Neural progenitor cell (in vitro differentiated cells): ENCODE measurements around the gene LARGE1. TPM values are rescaled to one million over a fixed set of nuclear protein-coding genes. Genes with fewer than 3 reads are reported as not detected.

Experiments
- DNase-seq: peaks from one replicate; pipeline ENCODE4 v3.0.0-alpha.2; 2016; ENCODE audit warnings: low spot score
- H2AFZ ChIP-seq: fragments of 200-600 bp; sonication (generic); replicated peaks from 2 replicates; pipeline ENCODE4 v1.6.1; 2016; ENCODE audit warnings: antibody characterized with exemption
- H3F3A ChIP-seq: fragments of 200-600 bp; sonication (generic); 2 replicates; pipeline ENCODE4 v1.6.1; 2016; ENCODE audit warnings: antibody characterized with exemption, low read depth
- H3K27ac ChIP-seq: fragments of 200-600 bp; sonication (generic); 2 replicates; pipeline ENCODE4 v1.5.1; 2016; ENCODE audit warnings: mild to moderate bottlenecking
- H3K27me3 ChIP-seq: fragments of 200-600 bp; sonication (generic); 2 replicates; pipeline ENCODE4 v1.6.1; 2016; ENCODE audit warnings: mild to moderate bottlenecking, moderate library complexity
- H3K36me3 ChIP-seq: fragments of 200-600 bp; sonication (generic); 2 replicates; pipeline ENCODE4 v1.5.1; 2016
- H3K4me1 ChIP-seq: fragments of 200-600 bp; sonication (generic); 2 replicates; pipeline ENCODE4 v1.6.1; 2016; ENCODE audit warnings: mixed run types
- H3K4me2 ChIP-seq: fragments of 200-600 bp; sonication (generic); 2 replicates; pipeline ENCODE4 v1.6.1; 2016
- H3K4me3 ChIP-seq: fragments of 200-600 bp; sonication (generic); 2 replicates; pipeline ENCODE4 v1.5.1; 2016
- H3K79me2 ChIP-seq: fragments of 200-600 bp; sonication (generic); 2 replicates; pipeline ENCODE4 v1.6.1; 2016; ENCODE audit warnings: low read depth
- H3K9ac ChIP-seq: fragments of 200-600 bp; sonication (generic); 2 replicates; pipeline ENCODE4 v1.6.1; 2016
- H3K9me3 ChIP-seq: fragments of 200-600 bp; sonication (generic); 2 replicates; pipeline ENCODE4 v1.5.1; 2016; ENCODE audit warnings: low read depth
- H4K20me1 ChIP-seq: fragments of 200-600 bp; sonication (generic); 2 replicates; pipeline ENCODE4 v1.6.1; 2016; ENCODE audit warnings: low read depth
- H3K27ac Mint-ChIP-seq: 3 replicates; pipeline ENCODE4 v1.8.0; 2021; ENCODE audit warnings: mixed read lengths
- H3K27me3 Mint-ChIP-seq: 2 replicates; pipeline ENCODE4 v1.8.0; 2022; ENCODE audit warnings: low read depth, mild to moderate bottlenecking, inconsistent platforms, moderate library complexity, mixed read lengths; ENCODE audit not compliant: insufficient read depth
- H3K36me3 Mint-ChIP-seq: 3 replicates; pipeline ENCODE4 v1.8.0; 2021; ENCODE audit warnings: mixed read lengths
- H3K4me1 Mint-ChIP-seq: 3 replicates; pipeline ENCODE4 v1.8.0; 2021; ENCODE audit warnings: mixed read lengths
- H3K4me3 Mint-ChIP-seq: 3 replicates; pipeline ENCODE4 v1.8.0; 2021; ENCODE audit warnings: mild to moderate bottlenecking, moderate library complexity, mixed read lengths
- H3K9me3 Mint-ChIP-seq: 3 replicates; pipeline ENCODE4 v1.8.0; 2020; ENCODE audit warnings: mixed read lengths
- EZH2 ChIP-seq: fragments of 200-600 bp; sonication (generic); IDR thresholded peaks from 2 replicates; pipeline ENCODE4 v1.6.1; 2017; ENCODE audit warnings: antibody characterized with exemption, mild to moderate bottlenecking, moderate library complexity
- EZH2phosphoT487 ChIP-seq: fragments of 200-600 bp; sonication (generic); IDR thresholded peaks from 2 replicates; pipeline ENCODE4 v1.6.1; 2017; ENCODE audit warnings: antibody characterized with exemption
- total RNA-seq: library from RNA; depleted of rRNA; stranded (reverse); fragments of >200 nt; gene quantifications from 2 replicates; pipeline ENCODE4 v1.2.3, GENCODE V29; 2015; ENCODE audit warnings: low replicate concordance
- TF ChIP-seq, protein P1 (sequence below): fragments of 200-600 bp; sonication (generic); IDR thresholded peaks from 2 replicates; pipeline ENCODE4 v1.5.1; 2017; ENCODE audit warnings: antibody characterized with exemption, mild to moderate bottlenecking

The LARGE1 gene
- total RNA-seq, 1 donor from 2014 or later, result 24.9 TPM

DNA sequence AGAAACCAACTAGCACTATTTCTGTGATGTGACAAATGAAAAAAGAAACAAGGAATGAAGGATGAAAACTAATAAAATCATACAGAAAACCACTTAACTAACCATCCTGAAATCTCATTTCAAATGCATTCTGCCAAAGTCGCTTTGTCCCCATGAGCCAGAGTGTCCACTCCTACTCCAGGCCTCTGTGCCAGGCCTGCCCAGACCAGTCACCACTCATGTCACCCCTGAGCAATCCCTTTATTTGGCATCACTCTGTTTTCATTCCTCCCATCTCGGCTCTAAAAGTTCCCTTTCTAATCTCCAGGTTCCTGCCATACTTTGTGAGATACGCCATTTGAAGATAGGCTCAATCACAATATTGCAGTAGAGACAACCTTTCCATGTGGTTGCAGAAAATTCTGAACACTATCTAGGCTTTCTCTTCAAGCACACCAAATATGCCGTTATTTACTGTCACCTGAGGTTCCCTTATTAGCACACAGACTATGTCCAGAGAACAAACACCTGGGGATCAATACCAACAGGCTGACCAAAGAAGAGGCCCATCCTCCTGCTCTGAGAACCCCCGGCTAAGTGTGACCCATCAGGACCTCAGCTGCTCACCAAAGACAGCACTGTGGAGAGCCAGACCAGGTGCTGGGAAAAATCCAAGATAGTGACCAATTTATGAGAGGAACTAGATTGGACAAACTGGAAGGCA lies 202.4 kb downstream of the LARGE1 start:
- H3K9me3 Mint-ChIP-seq, result peaks cover 51% of the 10 kb centered on the region

DNA sequence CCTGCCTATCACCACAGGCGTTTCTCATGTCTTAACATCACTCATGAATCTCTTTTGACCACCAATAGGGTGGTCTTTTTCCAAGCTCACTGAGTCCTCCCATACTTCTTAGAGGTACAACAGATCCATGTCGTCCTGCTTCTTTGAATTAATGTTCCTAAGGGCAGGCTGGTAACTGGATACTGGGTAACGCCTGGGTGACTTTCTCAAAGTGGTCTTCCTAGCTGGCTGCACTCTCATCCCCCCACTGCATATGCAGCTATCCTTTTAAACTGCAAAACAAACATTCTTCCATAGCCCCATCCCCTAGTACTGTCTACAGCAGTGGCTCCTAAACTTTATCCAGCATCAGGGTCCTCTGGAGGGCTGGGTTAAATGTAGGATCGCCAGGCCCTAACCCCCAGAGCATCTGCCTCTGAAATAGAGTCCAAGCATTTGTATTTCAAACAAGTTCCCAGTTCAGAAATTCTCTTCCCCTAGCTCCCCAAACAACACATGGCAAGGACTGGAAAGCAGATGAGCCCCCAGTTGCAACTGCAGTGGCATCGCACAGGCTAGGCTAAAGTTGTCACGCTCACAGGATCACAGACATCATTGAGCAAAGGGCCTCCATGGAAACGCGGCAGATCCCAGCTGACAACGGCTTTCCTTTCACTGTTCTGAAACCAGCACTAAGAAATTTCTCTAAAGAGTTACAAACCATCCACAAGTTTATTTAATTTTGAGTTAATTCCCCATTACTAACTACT lies 204.9 kb downstream of the LARGE1 start:
- peaks cover 49% of the 10 kb centered on the region for H3K9me3 Mint-ChIP-seq
- no peak overlapping the region for H2AFZ ChIP-seq
- no peaks in the 10 kb centered on the region for H3K36me3 ChIP-seq
- peaks cover 1% of the 10 kb centered on the region for H3K4me1 ChIP-seq
- H3K9ac ChIP-seq, result no peak overlapping the region
- H3K79me2 ChIP-seq, result peaks cover 25% of the 10 kb centered on the region
- no peaks in the 10 kb centered on the region for H3K9me3 ChIP-seq
- TF ChIP-seq, protein P1, sequence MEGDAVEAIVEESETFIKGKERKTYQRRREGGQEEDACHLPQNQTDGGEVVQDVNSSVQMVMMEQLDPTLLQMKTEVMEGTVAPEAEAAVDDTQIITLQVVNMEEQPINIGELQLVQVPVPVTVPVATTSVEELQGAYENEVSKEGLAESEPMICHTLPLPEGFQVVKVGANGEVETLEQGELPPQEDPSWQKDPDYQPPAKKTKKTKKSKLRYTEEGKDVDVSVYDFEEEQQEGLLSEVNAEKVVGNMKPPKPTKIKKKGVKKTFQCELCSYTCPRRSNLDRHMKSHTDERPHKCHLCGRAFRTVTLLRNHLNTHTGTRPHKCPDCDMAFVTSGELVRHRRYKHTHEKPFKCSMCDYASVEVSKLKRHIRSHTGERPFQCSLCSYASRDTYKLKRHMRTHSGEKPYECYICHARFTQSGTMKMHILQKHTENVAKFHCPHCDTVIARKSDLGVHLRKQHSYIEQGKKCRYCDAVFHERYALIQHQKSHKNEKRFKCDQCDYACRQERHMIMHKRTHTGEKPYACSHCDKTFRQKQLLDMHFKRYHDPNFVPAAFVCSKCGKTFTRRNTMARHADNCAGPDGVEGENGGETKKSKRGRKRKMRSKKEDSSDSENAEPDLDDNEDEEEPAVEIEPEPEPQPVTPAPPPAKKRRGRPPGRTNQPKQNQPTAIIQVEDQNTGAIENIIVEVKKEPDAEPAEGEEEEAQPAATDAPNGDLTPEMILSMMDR, result no peak
- TF ChIP-seq EZH2phosphoT487 (no peak), EZH2 (no peak)
- no peaks in the 10 kb centered on the region for H3K27me3 ChIP-seq
- peaks cover 44% of the 10 kb centered on the region for H3K4me1 Mint-ChIP-seq
- H4K20me1 ChIP-seq, result no peaks in the 10 kb centered on the region
- peak overlapping the region; percentile 43 for H3K27ac Mint-ChIP-seq
- peaks cover 44% of the 10 kb centered on the region for H3K36me3 Mint-ChIP-seq
- peak overlapping the region; percentile 48 for H3K4me3 Mint-ChIP-seq
- H3K4me3 ChIP-seq, result no peak overlapping the region
- H3K4me2 ChIP-seq, result no peak overlapping the region
- peaks cover 5% of the 10 kb centered on the region for H3K27me3 Mint-ChIP-seq
- H3K27ac ChIP-seq, result no peak overlapping the region
- H3F3A ChIP-seq, result peaks cover under 1% of the 10 kb centered on the region
- DNase-seq, result no peak

More for the DNA sequence above, 202.4 kb downstream of the LARGE1 start:
- Histone ChIP-seq H3K4me3 (no peak overlapping the region), H2AFZ (no peak overlapping the region), H3K4me2 (no peak overlapping the region), H3K9ac (no peak overlapping the region), H3K36me3 (no peaks in the 10 kb centered on the region), H3K4me1 (peaks cover 4% of the 10 kb centered on the region), H3K27me3 (no peaks in the 10 kb centered on the region), H3K9me3 (no peaks in the 10 kb centered on the region), H3F3A (peaks cover 5% of the 10 kb centered on the region), H3K79me2 (peaks cover 25% of the 10 kb centered on the region), H3K27ac (no peak overlapping the region), H4K20me1 (no peaks in the 10 kb centered on the region)
- Mint-ChIP-seq H3K27ac (no peak overlapping the region), H3K4me1 (peaks cover 28% of the 10 kb centered on the region), H3K4me3 (no peak overlapping the region), H3K36me3 (peaks cover 54% of the 10 kb centered on the region), H3K27me3 (peaks cover 5% of the 10 kb centered on the region)
- TF ChIP-seq EZH2phosphoT487 (no peak), EZH2 (no peak)
- TF ChIP-seq, protein P1, result no peak
- no peak for DNase-seq

DNA sequence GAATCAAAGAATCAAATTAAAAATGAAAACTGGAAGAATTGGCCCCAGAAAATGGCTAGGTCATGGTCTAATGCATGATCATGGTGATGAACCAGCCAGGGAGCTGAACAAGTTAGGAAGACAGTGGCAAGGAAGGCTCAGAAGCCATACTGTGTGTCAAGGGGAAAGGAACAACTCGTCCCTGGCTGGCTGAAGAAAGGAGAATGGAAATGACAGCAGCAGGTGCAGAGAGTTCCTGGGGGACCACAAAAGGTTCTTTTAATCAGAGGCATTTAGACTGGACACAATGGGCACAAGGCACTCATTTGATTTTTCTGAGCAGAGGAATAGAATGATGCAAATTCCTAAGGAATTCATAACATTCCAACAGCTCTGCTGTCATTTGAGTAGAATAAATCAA lies 209.9 kb downstream of the LARGE1 start:
- H3K9me3 Mint-ChIP-seq, result peaks cover 27% of the 10 kb centered on the region
- no peak overlapping the region for H3K27ac Mint-ChIP-seq
- Histone ChIP-seq H3K9ac (no peak overlapping the region), H3K4me1 (peaks cover 8% of the 10 kb centered on the region), H3F3A (peaks cover 7% of the 10 kb centered on the region), H3K27ac (no peak overlapping the region), H3K4me3 (no peak overlapping the region), H3K36me3 (no peaks in the 10 kb centered on the region), H3K79me2 (peaks cover 37% of the 10 kb centered on the region), H3K9me3 (no peaks in the 10 kb centered on the region), H4K20me1 (peaks cover 8% of the 10 kb centered on the region), H2AFZ (no peak overlapping the region), H3K27me3 (no peaks in the 10 kb centered on the region), H3K4me2 (peak overlapping the region; percentile 27)
- H3K4me3 Mint-ChIP-seq, result no peak overlapping the region
- TF ChIP-seq EZH2phosphoT487, result no peak
- TF ChIP-seq, protein P1, result no peak
- TF ChIP-seq EZH2, result no peak
- DNase-seq, result peak; percentile 46
- H3K36me3 Mint-ChIP-seq, result peaks cover 29% of the 10 kb centered on the region
- H3K4me1 Mint-ChIP-seq, result peaks cover 49% of the 10 kb centered on the region
- peaks cover 4% of the 10 kb centered on the region for H3K27me3 Mint-ChIP-seq
